Ovary (tissue), 9 donors: ENCODE measurements around the gene FBXW2. TPM values are rescaled to one million over a fixed set of nuclear protein-coding genes. Genes with fewer than 3 reads are reported as not detected.
"Not testable (repeated sequence)": the region's sequence is repeated elsewhere in the genome, so short reads cannot be mapped to it uniquely, and the experiment has no call there.

ENCODE experiments used
- DNase-seq, 5 donors: peaks; one replicate each; pipeline ENCODE4 v3.0.0-alpha.2; 2019 to 2020
- H3K27ac ChIP-seq, 2 donors: fragments of 200-600 bp; one replicate each; pipeline versions ENCODE4 v1.5.1 to v1.8.0; 2019 to 2022
- H3K27me3 ChIP-seq: fragments of 200-600 bp; one replicate; pipeline ENCODE4 v1.8.0; 2022
- H3K36me3 ChIP-seq: fragments of 200-600 bp; sonication (generic); one replicate; pipeline ENCODE4 v1.5.1; 2019
- H3K4me1 ChIP-seq: one replicate; pipeline ENCODE4 v1.8.1; 2013; ENCODE audit warnings: mild to moderate bottlenecking, moderate library complexity; ENCODE audit not compliant: insufficient read depth
- H3K4me3 ChIP-seq: fragments of 200-600 bp; sonication (generic); one replicate; pipeline ENCODE4 v1.5.1; 2017
- H3K9me3 ChIP-seq, 2 donors: fragments of 200-600 bp in 1 of 2; sonication (generic) in 1 of 2; one replicate each; pipeline versions ENCODE4 v1.5.1 to v1.8.1; 2013 to 2019; ENCODE audit warnings: mild to moderate bottlenecking in 1 of 2, moderate library complexity in 1 of 2
- CTCF ChIP-seq, 3 donors: fragments of 450-650 bp in 2 of 3; fragments of 200-600 bp in 1 of 3; IDR thresholded peaks; one replicate each; pipeline versions ENCODE4 v1.5.1 to v1.8.0; 2016 to 2022; ENCODE audit warnings: antibody characterized with exemption in 3 of 3, mild to moderate bottlenecking in 1 of 3
- EP300 ChIP-seq: sonication (generic); formaldehyde crosslinking; IDR thresholded peaks from one replicate; pipeline ENCODE4 v1.6.1; 2017; ENCODE audit warnings: antibody characterized with exemption
- POLR2A ChIP-seq: fragments of 450-650 bp; IDR thresholded peaks from one replicate; pipeline ENCODE4 v1.6.1; 2017; ENCODE audit warnings: antibody characterized with exemption, mild to moderate bottlenecking, moderate library complexity
- WGBS, 3 donors: extraction: QIAGEN DNeasy Blood & Tissue Kit in 1 of 3; methylation state at CpG; one replicate each; pipeline versions ENCODE4 v1.1.5 to v1.1.7; 2013 to 2017; 5-methylcytosine and 5-hydroxymethylcytosine counted together
- intact Hi-C, 4 donors: fragments of 100-400 bp; cut with DNase I; formaldehyde crosslinking; loops; one replicate each; pipeline versions ENCODE4 v1.11.0 to v1.15.1; 2022 to 2023
- polyA plus RNA-seq, 2 donors: library from polyadenylated mRNA; stranded (reverse); fragments of 200-250 nt in 1 of 2; fragments of 350-450 nt in 1 of 2; fragmentation: Illumina TruSeq in 1 of 2; extraction: RNeasy Lipid Tissue Mini Kit (QIAGEN cat#74804) in 1 of 2; gene quantifications; one replicate each; pipeline ENCODE4 v1.2.3, GENCODE V29; 2013 to 2014
- total RNA-seq, 7 donors: library from RNA; depleted of rRNA in 2 of 7; stranded (reverse); fragments of >200 nt in 2 of 7; fragmentation: NEBNext Ultra II Directional in 3 of 7; extraction: Animal tissue kit (Norgen Biotek cat#: 25700) in 3 of 7; gene quantifications; one replicate each; pipeline versions ENCODE4 v1.1.0 to v1.2.4, GENCODE V29; 2016 to 2023
- donor health status: DM: no; HTN: no; CAD: no; lungs with moderate emphysema.
- donor health status: DM: no; HTN: no; CAD: no.
- donor health status: Bipolar disorder and iron deficiency.
- donor health status: DM: yes; HTN: yes; CAD: no.
- donor health status: DM: no; HTN: no; CAD: no.
- donor health status: DM: yes; HTN: yes; CAD: no.

FBXW2 gene
- total and polyA plus RNA-seq, 9 donors = 15.6 to 62.0 (median 43.4) TPM

DNA sequence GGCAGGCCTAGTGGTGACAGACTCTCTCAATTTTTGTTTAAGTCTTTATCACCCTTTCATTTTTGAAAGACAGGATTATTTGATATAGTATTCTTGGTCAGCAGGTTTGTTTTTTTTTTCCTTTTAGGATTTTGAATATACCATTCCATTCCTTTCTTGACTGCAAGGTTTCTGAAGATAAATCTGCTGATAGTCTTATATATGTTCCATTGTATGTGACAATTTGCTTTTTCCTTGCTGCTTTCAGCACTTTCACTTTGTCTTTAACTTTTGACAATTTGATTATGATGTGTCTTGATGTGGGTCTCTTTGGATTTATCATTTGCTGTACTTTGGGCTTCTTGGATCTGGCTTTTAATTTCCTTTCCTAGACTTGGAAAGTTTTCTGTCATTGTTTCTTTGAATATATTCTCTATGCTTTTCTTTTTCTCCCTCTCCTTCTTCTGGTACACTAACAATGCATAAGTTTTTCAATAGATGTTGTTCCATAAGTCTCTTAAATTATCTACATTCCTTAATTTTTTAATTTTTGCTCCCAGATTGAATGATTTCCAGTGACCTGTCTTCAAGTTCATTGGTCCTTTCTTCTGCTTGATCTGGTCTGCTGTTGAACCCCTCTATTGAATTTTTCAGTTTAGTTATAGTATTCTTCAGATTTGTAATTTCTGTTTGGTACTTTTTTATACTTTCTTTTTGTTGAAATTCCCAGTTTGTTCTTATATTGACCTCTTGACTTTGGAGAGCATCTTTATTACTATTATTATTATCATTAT is 14.6 kb upstream of the FBXW2 start:
- H3K36me3 ChIP-seq = no peaks in the 10 kb centered on the region
- intact Hi-C loops = no loop called here
- DNase-seq = no peak
- no peaks in the 10 kb centered on the region for H3K9me3 ChIP-seq
- no peaks in the 10 kb centered on the region for H3K27me3 ChIP-seq
- TF ChIP-seq CTCF (IDR thresholded peaks at IDR 0.05) (no peak), POLR2A (no peak)
- no peak overlapping the region for H3K4me3 ChIP-seq
- H3K4me1 ChIP-seq = no peaks in the 10 kb centered on the region
- H3K27ac ChIP-seq = no peak overlapping the region

GRCh38 chr9:120804784-120805363 is 11.7 kb upstream of the FBXW2 start:
- H3K9me3 ChIP-seq, H3K27ac ChIP-seq, H3K4me3 ChIP-seq, intact Hi-C loops, H3K4me1 ChIP-seq, H3K36me3 ChIP-seq, H3K27me3 ChIP-seq, DNase-seq: not testable (repeated sequence)
- 53 to 71% (median 59%) methylated on average over 3 of the region's 3 CpGs for WGBS, 3 donors

DNA sequence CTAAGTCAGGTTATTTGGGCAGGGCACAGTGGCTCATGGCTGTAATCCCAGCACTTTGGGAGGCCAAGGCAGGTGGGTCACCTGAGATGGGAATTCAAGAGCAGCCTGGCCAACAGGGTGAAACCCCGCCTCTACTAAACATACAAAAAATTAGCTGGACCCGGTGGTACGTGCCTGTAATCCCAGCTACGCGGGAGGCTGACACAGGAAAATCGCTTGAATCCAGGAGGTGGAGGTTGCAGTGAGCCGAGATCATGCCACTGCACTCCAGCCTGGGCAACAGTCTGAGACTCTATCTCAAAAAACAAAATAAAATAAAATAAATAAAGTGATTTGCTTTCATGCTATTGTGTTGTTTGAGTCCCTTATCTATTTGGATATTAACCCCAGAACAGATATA is 8.2 kb upstream of the FBXW2 start:
- intact Hi-C loops = no loop called here
- no peak for DNase-seq
- 92 to 94% (median 94%) methylated on average over 7 of the region's 7 CpGs for WGBS, 3 donors

DNA sequence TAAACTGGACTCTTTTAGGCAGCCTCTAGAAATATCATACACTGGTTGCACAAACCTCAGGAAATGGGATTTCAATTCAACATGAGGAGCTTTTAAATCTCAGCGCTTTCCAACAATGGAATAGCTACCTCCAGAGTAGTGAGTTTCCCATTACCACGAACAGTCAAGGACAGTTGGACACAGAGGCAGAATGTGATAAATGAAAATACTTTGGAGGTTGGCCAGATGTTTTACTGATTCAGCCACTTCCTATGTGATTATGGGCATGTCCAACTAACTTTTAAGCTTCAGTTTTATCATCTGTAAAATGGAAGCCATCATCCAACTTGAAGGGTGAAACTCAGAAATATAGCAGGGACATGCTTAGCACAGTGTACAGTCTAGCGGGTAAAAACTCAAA is 2.1 kb downstream of the FBXW2 start:
- H3K27me3 ChIP-seq = no peaks in the 10 kb centered on the region
- TF ChIP-seq EP300 = no peak
- no peak for TF ChIP-seq CTCF (IDR thresholded peaks at IDR 0.05)
- TF ChIP-seq POLR2A = no peak
- H3K27ac ChIP-seq = no peak overlapping the region
- H3K9me3 ChIP-seq = no peaks in the 10 kb centered on the region
- no peak overlapping the region for H3K4me3 ChIP-seq
- DNase-seq = no peak
- intact Hi-C loops = no loop called here
- WGBS, 3 donors = 66 to 72% (median 68%) methylated on average over 3 of the region's 3 CpGs
- H3K4me1 ChIP-seq = peaks cover 10% of the 10 kb centered on the region
- no peaks in the 10 kb centered on the region for H3K36me3 ChIP-seq

More for the DNA sequence above, 8.2 kb upstream of the FBXW2 start:
- TF ChIP-seq EP300 (no peak), POLR2A (no peak), CTCF (IDR thresholded peaks at IDR 0.05) (no peak)
- no peaks in the 10 kb centered on the region for H3K4me1 ChIP-seq
- H3K27me3 ChIP-seq = no peaks in the 10 kb centered on the region
- H3K4me3 ChIP-seq = no peak overlapping the region
- H3K36me3 ChIP-seq = no peaks in the 10 kb centered on the region
- no peak overlapping the region for H3K27ac ChIP-seq
- no peaks in the 10 kb centered on the region for H3K9me3 ChIP-seq

- intact Hi-C loops = no loop called here
- Histone ChIP-seq H3K9me3 (no peaks in the 10 kb centered on the region), H3K36me3 (no peaks in the 10 kb centered on the region), H3K4me3 (no peak overlapping the region), H3K4me1 (peaks cover 7% of the 10 kb centered on the region), H3K27me3 (no peaks in the 10 kb centered on the region), H3K27ac (no peak overlapping the region)
- no peak for DNase-seq
- 73 to 78% (median 76%) methylated on average over 4 of the region's 4 CpGs for WGBS, 3 donors
- TF ChIP-seq POLR2A = no peak
- no peak for TF ChIP-seq CTCF (IDR thresholded peaks at IDR 0.05)
- no peak for TF ChIP-seq EP300
These were observed 5.3 kb downstream of the FBXW2 start for GRCh38 chr9:120787933-120788332.
